H1 (cell line): ENCODE results near the gene ADAM19. TPM values are rescaled to one million over a fixed set of nuclear protein-coding genes. Genes with fewer than 3 reads are reported as not detected.

Source experiments
- CTCF ChIA-PET: fragments of 300-600 bp; sonication (Branson Sonifier 250); formaldehyde crosslinking; loops from one replicate; lab custom pipeline; 2021; ENCODE audit not compliant: partially characterized antibody; lab: Charles Lee
- POLR2A ChIA-PET: fragments of 300-600 bp; sonication (Branson Sonifier 250); formaldehyde crosslinking; loops from one replicate; lab custom pipeline; 2021; ENCODE audit warnings: inconsistent platforms; ENCODE audit not compliant: partially characterized antibody; lab: Charles Lee
- DNase-seq, 2 experiments: peaks; one replicate each; pipeline versions ENCODE4 v3.0.0 to v3.0.0-alpha.2; 2010 to 2022; ENCODE audit warnings: low spot score in 2 of 2, low read depth in 1 of 2, mixed read lengths in 1 of 2
- FAIRE-seq: peaks from 2 replicates; lab custom pipeline; 2011; peaks lifted over from hg19 to GRCh38; lab: Jason Lieb, UNC
- H2AFZ ChIP-seq: 2 replicates; pipeline ENCODE4 v1.8.1; 2012; ENCODE audit warnings: low read length, inconsistent platforms
- H2AK5ac ChIP-seq: 2 replicates; pipeline ENCODE4 v1.6.1; 2013; ENCODE audit warnings: low read depth, low read length
- H2BK120ac ChIP-seq: replicated peaks from 2 replicates; pipeline ENCODE3; 2013; ENCODE audit warnings: low read depth, low read length, inconsistent platforms
- H2BK12ac ChIP-seq: 2 replicates; pipeline ENCODE4 v1.6.1; 2013; ENCODE audit warnings: low read depth, low read length
- H2BK15ac ChIP-seq: 2 replicates; pipeline ENCODE4 v1.6.1; 2013; ENCODE audit warnings: low read length
- H2BK20ac ChIP-seq: 2 replicates; pipeline ENCODE4 v1.6.1; 2013; ENCODE audit warnings: low read length
- H2BK5ac ChIP-seq: 2 replicates; pipeline ENCODE4 v1.6.1; 2013; ENCODE audit warnings: low read depth, low read length
- H3K14ac ChIP-seq: 2 replicates; pipeline ENCODE4 v1.6.1; 2013; ENCODE audit warnings: inconsistent platforms; ENCODE audit not compliant: insufficient read length
- H3K18ac ChIP-seq: 2 replicates; pipeline ENCODE4 v1.6.1; 2013; ENCODE audit warnings: low read length; ENCODE audit errors: extremely low read depth
- H3K23ac ChIP-seq: 2 replicates; pipeline ENCODE4 v1.6.1; 2013; ENCODE audit warnings: inconsistent platforms; ENCODE audit not compliant: insufficient read length
- H3K23me2 ChIP-seq: 2 replicates; pipeline ENCODE4 v1.6.1; 2013; ENCODE audit warnings: low read depth, low read length
- H3K27ac ChIP-seq: 2 replicates; pipeline ENCODE4 v1.6.1; 2011; ENCODE audit warnings: low read depth, low read length, inconsistent platforms
- H3K27me3 ChIP-seq, 4 experiments: replicated peaks in 1 of 4; 1 replicate in 1 of 4; 2 replicates in 3 of 4; pipeline versions ENCODE4 v1.6.1 to v1.8.1; 2011 to 2013; ENCODE audit warnings: low read length in 3 of 4, mild to moderate bottlenecking in 3 of 4, inconsistent platforms in 2 of 4, mixed read lengths in 2 of 4, moderate library complexity in 1 of 4; ENCODE audit not compliant: control insufficient read depth in 3 of 4, insufficient read depth in 3 of 4; ENCODE audit errors: extremely low read depth in 1 of 4
- H3K36me3 ChIP-seq, 4 experiments: 2 replicates each; pipeline versions ENCODE4 v1.6.1 to v1.8.1; 2011 to 2013; ENCODE audit warnings: mild to moderate bottlenecking in 4 of 4, low read length in 3 of 4, moderate library complexity in 2 of 4, control low read depth in 1 of 4, inconsistent platforms in 1 of 4; ENCODE audit not compliant: insufficient read depth in 4 of 4, control insufficient read depth in 2 of 4
- H3K4ac ChIP-seq: replicated peaks from 2 replicates; pipeline ENCODE3; 2013; ENCODE audit warnings: low read length, low read depth, mixed read lengths, inconsistent platforms; ENCODE audit not compliant: insufficient read length
- H3K4me1 ChIP-seq, 4 experiments: replicated peaks in 1 of 4; 1 replicate in 1 of 4; 2 replicates in 3 of 4; pipeline versions ENCODE4 v1.6.1 to v1.8.1; 2011 to 2013; ENCODE audit warnings: low read length in 3 of 4, inconsistent platforms in 2 of 4, mixed read lengths in 1 of 4; ENCODE audit not compliant: insufficient read depth in 4 of 4, control insufficient read depth in 3 of 4
- H3K4me2 ChIP-seq, 2 experiments: 2 replicates each; pipeline versions ENCODE4 v1.6.1 to v1.8.1; 2011 to 2013; ENCODE audit warnings: low read depth in 2 of 2, low read length in 2 of 2, control low read depth in 1 of 2, inconsistent platforms in 1 of 2, mild to moderate bottlenecking in 1 of 2; ENCODE audit not compliant: insufficient read depth in 1 of 2
- H3K4me3 ChIP-seq, 4 experiments: fragments of 200-600, 300-600 bp in 1 of 4; sonication (generic), shearing (Covaris generic), sonication (Bioruptor Twin) in 1 of 4; 2 replicates each; pipeline versions ENCODE4 v1.5.1 to v1.8.1; 2011 to 2016; ENCODE audit warnings: low read length in 4 of 4, low read depth in 3 of 4, control low read depth in 2 of 4, inconsistent platforms in 2 of 4, mild to moderate bottlenecking in 2 of 4, mixed read lengths in 1 of 4, moderate library complexity in 1 of 4; ENCODE audit not compliant: insufficient read depth in 2 of 4; ENCODE audit errors: extremely low read depth in 1 of 4
- H3K56ac ChIP-seq: replicated peaks from 2 replicates; pipeline ENCODE3; 2013; ENCODE audit warnings: low read depth, mild to moderate bottlenecking, mixed read lengths, low read length, inconsistent platforms; ENCODE audit not compliant: insufficient read length
- H3K79me1 ChIP-seq: 2 replicates; pipeline ENCODE4 v1.6.1; 2013; ENCODE audit warnings: low read depth, low read length, control low read depth
- H3K79me2 ChIP-seq, 2 experiments: 2 replicates each; pipeline versions ENCODE4 v1.6.1 to v1.8.1; 2012 to 2013; ENCODE audit warnings: low read length in 2 of 2, mild to moderate bottlenecking in 2 of 2, inconsistent platforms in 1 of 2; ENCODE audit not compliant: insufficient read depth in 2 of 2, control insufficient read depth in 1 of 2
- H3K9ac ChIP-seq, 4 experiments: replicated peaks in 1 of 4; 1 replicate in 1 of 4; 2 replicates in 3 of 4; pipeline versions ENCODE4 v1.6.1 to v1.8.1; 2011 to 2013; ENCODE audit warnings: low read depth in 3 of 4, low read length in 3 of 4, control low read depth in 2 of 4, mild to moderate bottlenecking in 2 of 4, moderate library complexity in 2 of 4, inconsistent platforms in 1 of 4; ENCODE audit errors: extremely low read depth in 1 of 4
- H3K9me3 ChIP-seq, 2 experiments: 2 replicates each; pipeline versions ENCODE4 v1.6.1 to v1.8.1; 2012 to 2013; ENCODE audit warnings: mild to moderate bottlenecking in 2 of 2, moderate library complexity in 2 of 2, control low read depth in 1 of 2, inconsistent platforms in 1 of 2, low read depth in 1 of 2, low read length in 1 of 2, mixed read lengths in 1 of 2; ENCODE audit not compliant: insufficient read depth in 2 of 2
- H4K20me1 ChIP-seq, 2 experiments: replicated peaks in 1 of 2; 2 replicates each; pipeline versions ENCODE3 to v1.8.1; 2011 to 2013; ENCODE audit warnings: inconsistent platforms in 2 of 2, low read length in 2 of 2, mild to moderate bottlenecking in 1 of 2; ENCODE audit not compliant: insufficient read depth in 2 of 2, control insufficient read depth in 1 of 2
- H4K5ac ChIP-seq: 2 replicates; pipeline ENCODE4 v1.6.1; 2013; ENCODE audit warnings: low read length, low read depth, mixed read lengths, inconsistent platforms; ENCODE audit not compliant: insufficient read length
- H4K8ac ChIP-seq: 2 replicates; pipeline ENCODE4 v1.8.0; 2013; ENCODE audit warnings: mild to moderate bottlenecking, moderate library complexity, low read length, inconsistent platforms; ENCODE audit not compliant: insufficient read depth; ENCODE audit errors: extremely low read depth
- H4K91ac ChIP-seq: replicated peaks from 2 replicates; pipeline ENCODE3; 2013; ENCODE audit warnings: low read length, mixed read lengths, inconsistent platforms; ENCODE audit not compliant: insufficient read length
- WGBS, 2 experiments: shearing (Covaris generic) in 1 of 2; methylation state at CpG; one replicate each; pipeline versions ENCODE4 v1.1.6 to v1.1.7; 2013 to 2015; ENCODE audit warnings: low lambda C conversion rate in 2 of 2, mixed read lengths in 2 of 2, inconsistent platforms in 1 of 2, low coverage in 1 of 2, missing lambda C conversion rate in 1 of 2; ENCODE audit not compliant: insufficient replicate concordance in 2 of 2, insufficient coverage in 1 of 2, insufficient read length in 1 of 2; ENCODE audit errors: extremely low coverage in 1 of 2, missing lambda C conversion rate in 1 of 2; 5-methylcytosine and 5-hydroxymethylcytosine counted together
- polyA plus RNA-seq, 7 experiments: library from polyadenylated mRNA; depleted of rRNA in 3 of 7; stranded (reverse) in 5 of 7; unstranded in 2 of 7; fragments of >200 nt in 5 of 7; fragments of 200-250 nt in 2 of 7; gene quantifications; 1 replicate in 5 of 7; 2 replicates in 1 of 7; 4 replicates in 1 of 7; pipeline versions ENCODE4 v1.2.1 to v1.2.3, GENCODE V29; 2011 to 2013; ENCODE audit warnings: missing spikeins in 2 of 7, mixed read lengths in 2 of 7
- total RNA-seq: library from RNA; stranded (reverse); fragmentation: NEBNext Ultra II Directional; extraction: Animal tissue kit (Norgen Biotek cat#: 25700); gene quantifications from 2 replicates; pipeline ENCODE4 v1.2.1, GENCODE V29; 2021

ADAM19 gene
- total and polyA plus RNA-seq, 2 of the 8 experiments (the other 6 are each of a cell fraction or from before 2014, with no cell fraction given), result 6.5 to 22.7 TPM

DNA sequence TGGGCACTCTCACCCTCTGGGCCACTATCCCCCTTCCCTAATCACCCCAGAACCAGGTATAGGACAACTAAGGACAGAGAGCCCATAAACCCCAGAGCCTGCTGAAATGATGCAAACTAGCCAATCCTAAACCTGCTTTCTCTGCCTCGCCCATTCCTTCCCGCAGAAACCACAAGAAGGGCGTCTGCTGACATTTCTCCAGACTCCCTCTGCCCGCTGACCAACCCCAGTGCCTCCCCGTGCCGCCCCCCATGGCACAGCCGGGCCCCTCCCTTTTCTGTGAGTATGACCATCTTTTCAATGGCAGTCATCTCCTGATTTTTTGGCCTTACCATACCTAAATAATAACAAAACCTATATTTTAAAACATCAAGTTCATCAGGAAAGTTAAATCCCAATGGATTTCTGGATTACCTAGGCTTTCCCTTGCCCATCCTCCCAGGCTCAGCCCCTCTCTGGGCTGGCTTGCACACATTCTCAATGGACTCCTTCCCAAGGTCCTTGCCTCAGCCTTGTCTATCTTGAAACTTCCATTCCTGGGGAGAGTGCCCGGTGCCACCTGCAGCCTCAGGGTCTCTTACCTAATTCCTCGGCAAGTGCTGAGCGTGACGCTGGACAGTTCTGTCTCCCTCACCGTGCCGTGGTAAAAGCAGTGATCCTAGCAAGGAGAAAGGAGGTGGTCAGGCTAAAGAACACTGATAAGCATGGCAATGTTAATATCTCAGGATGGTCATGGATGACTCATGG lies 45.2 kb downstream of the ADAM19 start:
- H3K23ac ChIP-seq, result no peak overlapping the region
- no peak overlapping the region for H2BK5ac ChIP-seq
- no peak overlapping the region for H2AK5ac ChIP-seq
- no peak overlapping the region for H3K4me3 ChIP-seq
- H2BK15ac ChIP-seq, result no peak overlapping the region
- no peaks in the 10 kb centered on the region for H3K9me3 ChIP-seq
- 0 out of 7 replicates have a peak, but pooled peaks cover 0 to 2% (median 0%) of the 10 kb centered on the region in 4 experiments for H3K4me1 ChIP-seq
- DNase-seq (no peak), FAIRE-seq (no peak)
- no peaks in the 10 kb centered on the region for H3K36me3 ChIP-seq
- no peak overlapping the region for H3K56ac ChIP-seq
- H3K23me2 ChIP-seq, result no peaks in the 10 kb centered on the region
- no peak overlapping the region for H2BK20ac ChIP-seq
- CTCF ChIA-PET, result interaction anchor here (1.5 kb wide), 1 partner anchor 59 kb away, joined by 4 read pairs; no protein-coding TSS in a partner anchor
- H3K14ac ChIP-seq, result no peak overlapping the region
- H3K9ac ChIP-seq, result no peak overlapping the region
- H4K91ac ChIP-seq, result no peak overlapping the region
- no peak overlapping the region for H2BK120ac ChIP-seq
- no peak overlapping the region for H3K4ac ChIP-seq
- no peaks in the 10 kb centered on the region for H3K27me3 ChIP-seq
- no peak overlapping the region for H4K5ac ChIP-seq
- no peak overlapping the region for H4K8ac ChIP-seq
- H3K4me2 ChIP-seq, result no peak overlapping the region
- no peaks in the 10 kb centered on the region for H4K20me1 ChIP-seq
- H3K27ac ChIP-seq, result no peak overlapping the region
- no peak overlapping the region for H3K18ac ChIP-seq
- no peak overlapping the region for H2AFZ ChIP-seq
- H3K79me2 ChIP-seq, result no peaks in the 10 kb centered on the region
- no peaks in the 10 kb centered on the region for H3K79me1 ChIP-seq
- no peak overlapping the region for H2BK12ac ChIP-seq
- WGBS, 2 experiments, result 84% methylated on average over 13 of the region's 13 CpGs; no CpG with 5 or more reads in 1 of the 2 experiments
- POLR2A ChIA-PET, result interaction anchor here (1.7 kb wide), 1 partner anchor 34 kb away, joined by 3 read pairs; no protein-coding TSS in a partner anchor
